Measurements from ENCODE around the gene GALNT18.

GALNT18 gene

DNA sequence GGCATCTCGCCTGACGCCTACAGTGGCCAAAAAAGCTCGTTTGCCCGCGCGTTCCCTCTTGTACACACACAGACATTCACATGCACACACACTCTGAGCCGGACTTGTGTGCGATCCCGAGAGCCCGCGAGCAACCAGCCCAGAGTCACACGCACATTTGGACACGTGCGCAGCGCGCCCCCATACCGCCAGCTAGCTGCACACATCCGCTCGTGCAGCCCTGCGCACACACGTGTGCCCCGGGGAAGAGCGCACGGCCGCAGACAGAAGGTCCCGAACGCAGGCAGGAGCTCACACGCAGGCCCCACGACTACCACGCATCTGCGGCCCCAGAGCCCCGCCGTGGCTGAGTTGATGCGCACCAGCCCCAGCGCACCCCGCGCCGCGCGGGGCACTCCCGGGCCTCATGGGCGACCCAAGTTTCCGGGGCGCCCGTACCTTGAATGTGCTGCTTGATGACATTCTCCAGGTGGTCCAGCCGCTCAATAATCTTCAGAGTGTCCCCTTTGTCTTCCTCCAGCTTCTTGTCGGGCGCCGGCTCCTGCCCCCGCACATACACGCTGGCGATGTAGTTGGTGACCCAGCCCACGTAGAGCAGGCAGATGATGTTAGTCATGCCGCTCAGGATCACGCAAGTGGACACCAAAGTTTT, 758 bp downstream of the GALNT18 start (continued):
- TF ChIP-seq, protein P1, sequence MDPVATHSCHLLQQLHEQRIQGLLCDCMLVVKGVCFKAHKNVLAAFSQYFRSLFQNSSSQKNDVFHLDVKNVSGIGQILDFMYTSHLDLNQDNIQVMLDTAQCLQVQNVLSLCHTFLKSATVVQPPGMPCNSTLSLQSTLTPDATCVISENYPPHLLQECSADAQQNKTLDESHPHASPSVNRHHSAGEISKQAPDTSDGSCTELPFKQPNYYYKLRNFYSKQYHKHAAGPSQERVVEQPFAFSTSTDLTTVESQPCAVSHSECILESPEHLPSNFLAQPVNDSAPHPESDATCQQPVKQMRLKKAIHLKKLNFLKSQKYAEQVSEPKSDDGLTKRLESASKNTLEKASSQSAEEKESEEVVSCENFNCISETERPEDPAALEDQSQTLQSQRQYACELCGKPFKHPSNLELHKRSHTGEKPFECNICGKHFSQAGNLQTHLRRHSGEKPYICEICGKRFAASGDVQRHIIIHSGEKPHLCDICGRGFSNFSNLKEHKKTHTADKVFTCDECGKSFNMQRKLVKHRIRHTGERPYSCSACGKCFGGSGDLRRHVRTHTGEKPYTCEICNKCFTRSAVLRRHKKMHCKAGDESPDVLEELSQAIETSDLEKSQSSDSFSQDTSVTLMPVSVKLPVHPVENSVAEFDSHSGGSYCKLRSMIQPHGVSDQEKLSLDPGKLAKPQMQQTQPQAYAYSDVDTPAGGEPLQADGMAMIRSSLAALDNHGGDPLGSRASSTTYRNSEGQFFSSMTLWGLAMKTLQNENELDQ (tag by site-specific recombination; IDR thresholded peaks at IDR 0.05; ENCODE audit: low read depth): no peak
- no peak for TF ChIP-seq BCL11B (tag by site-specific recombination; IDR thresholded peaks at IDR 0.05; ENCODE audit: low read depth)
- TF ChIP-seq ZNF398 (tag by site-specific recombination; IDR thresholded peaks at IDR 0.05): no peak
- TF ChIP-seq ZSCAN30 (tag by site-specific recombination; IDR thresholded peaks at IDR 0.05): no peak
- peak; percentile 91 for TF ChIP-seq ZNF335 (tag by site-specific recombination; conservative IDR thresholded peaks at IDR 0.05)
- TF ChIP-seq KLF1 (tag by site-specific recombination; IDR thresholded peaks at IDR 0.05): no peak
- no peak for TF ChIP-seq ZNF747 (tag by site-specific recombination; IDR thresholded peaks at IDR 0.05)
- no peak for TF ChIP-seq ZNF341 (tag by site-specific recombination; IDR thresholded peaks at IDR 0.05; ENCODE audit: low read depth)
- TF ChIP-seq ZSCAN5A (tag by site-specific recombination; IDR thresholded peaks at IDR 0.05): no peak
- TF ChIP-seq PATZ1 (tag by site-specific recombination; IDR thresholded peaks at IDR 0.05): peak; percentile 16; the same call in 1 of the 2 replicates
- TF ChIP-seq ZBTB11 (tag by site-specific recombination; conservative IDR thresholded peaks at IDR 0.05; ENCODE audit: low read depth): peak; percentile 13; the same call in 1 of the 2 replicates
- no peak for TF ChIP-seq ZNF596 (tag by site-specific recombination; IDR thresholded peaks at IDR 0.05)
- no peak for TF ChIP-seq ZNF223 (tag by site-specific recombination; IDR thresholded peaks at IDR 0.05)
- no peak for TF ChIP-seq ZNF433 (tag by site-specific recombination; IDR thresholded peaks at IDR 0.05; ENCODE audit: low read depth)
- TF ChIP-seq OSR2 (tag by site-specific recombination; IDR thresholded peaks at IDR 0.05): no peak
- TF ChIP-seq ZNF2 (tag by site-specific recombination; IDR thresholded peaks at IDR 0.05): peak; percentile 55
- TF ChIP-seq ZNF214 (tag by site-specific recombination; IDR thresholded peaks at IDR 0.05; ENCODE audit: borderline replicate concordance): no peak
- TF ChIP-seq YY2 (tag by site-specific recombination; IDR thresholded peaks at IDR 0.05): no peak
- no peak for TF ChIP-seq ZNF175 (tag by site-specific recombination; IDR thresholded peaks at IDR 0.05)
- TF ChIP-seq PRDM6 (tag by site-specific recombination; IDR thresholded peaks at IDR 0.05): no peak
- TF ChIP-seq ZSCAN23 (tag by site-specific recombination; IDR thresholded peaks at IDR 0.05): no peak
- TF ChIP-seq ZNF274 (IDR thresholded peaks at IDR 0.05; ENCODE audit: low read length): no peak
- TF ChIP-seq ZNF274 (tag by site-specific recombination; IDR thresholded peaks at IDR 0.05; ENCODE audit: borderline replicate concordance): no peak
- TF ChIP-seq ZNF292 (tag by site-specific recombination; IDR thresholded peaks at IDR 0.05; ENCODE audit: borderline replicate concordance, low read depth): no peak
- no peak for TF ChIP-seq GLI4 (tag by site-specific recombination; IDR thresholded peaks at IDR 0.05)
